Stimulated activated naive CD8-positive, alpha-beta T cell treated with anti-CD3 and anti-CD28 coated beads, Interleukin-15, amount 100 ng/mL, for 72 hours (primary cell): ENCODE data around the gene TNKS1BP1.

Experiments used
- ATAC-seq: fragments of 150-1000 bp; cut with Tn5 transposase; 2 replicates; pipeline ENCODE4 v1.10.0; 2021; ENCODE audit warnings: mild to moderate bottlenecking, moderate library complexity
- DNase-seq, 2 donors: peaks; one replicate each; pipeline ENCODE4 v3.0.0; 2021 to 2022
- H3K27ac Mint-ChIP-seq, 2 donors: one replicate each; pipeline ENCODE4 v1.8.0; 2022; ENCODE audit warnings: mild to moderate bottlenecking in 2 of 2, mixed read lengths in 2 of 2, moderate library complexity in 2 of 2
- H3K27me3 Mint-ChIP-seq: one replicate; pipeline ENCODE4 v1.8.0; 2022; ENCODE audit warnings: mixed read lengths
- H3K4me1 Mint-ChIP-seq: one replicate; pipeline ENCODE4 v1.8.0; 2022; ENCODE audit warnings: mild to moderate bottlenecking, mixed read lengths
- H3K4me3 Mint-ChIP-seq, 2 donors: one replicate each; pipeline ENCODE4 v1.8.0; 2022; ENCODE audit warnings: mild to moderate bottlenecking in 2 of 2, mixed read lengths in 2 of 2, moderate library complexity in 1 of 2
- H3K9me3 Mint-ChIP-seq, 2 donors: one replicate each; pipeline ENCODE4 v1.8.0; 2022; ENCODE audit warnings: mixed read lengths in 2 of 2

The TNKS1BP1 gene

GRCh38 chr11:57323167-57323854 lies 1.4 kb downstream of the TNKS1BP1 start:
- Mint-ChIP-seq H3K4me1 (peaks cover 53% of the 10 kb centered on the region), H3K27me3 (no peaks in the 10 kb centered on the region), H3K9me3 (no peaks in the 10 kb centered on the region), H3K27ac (peak overlapping the region in 1 of 2 donors; percentile 36), H3K4me3 (peak overlapping the region; percentile 88 to 89)
- ATAC-seq (no peak), DNase-seq (no peak)

- no peaks in the 10 kb centered on the region for H3K27me3 Mint-ChIP-seq
- DNase-seq (no peak), ATAC-seq (no peak)
- H3K9me3 Mint-ChIP-seq: no peaks in the 10 kb centered on the region
- H3K4me3 Mint-ChIP-seq: peak overlapping the region; percentile 24 to 32
- peaks cover 50% of the 10 kb centered on the region for H3K4me1 Mint-ChIP-seq
- H3K27ac Mint-ChIP-seq: no peak overlapping the region
These were observed 2.2 kb downstream of the TNKS1BP1 start for GRCh38 chr11:57322256-57323166.

GRCh38 chr11:57321388-57322255 lies 3.1 kb downstream of the TNKS1BP1 start:
- DNase-seq: no peak
- H3K4me3 Mint-ChIP-seq: peak overlapping the region in 1 of 2 donors; percentile 27
- ATAC-seq: no peak
- no peaks in the 10 kb centered on the region for H3K27me3 Mint-ChIP-seq
- peak overlapping the region in 1 of 2 donors; percentile 1 for H3K27ac Mint-ChIP-seq
- peaks cover 43% of the 10 kb centered on the region for H3K4me1 Mint-ChIP-seq
- no peaks in the 10 kb centered on the region for H3K9me3 Mint-ChIP-seq

DNA sequence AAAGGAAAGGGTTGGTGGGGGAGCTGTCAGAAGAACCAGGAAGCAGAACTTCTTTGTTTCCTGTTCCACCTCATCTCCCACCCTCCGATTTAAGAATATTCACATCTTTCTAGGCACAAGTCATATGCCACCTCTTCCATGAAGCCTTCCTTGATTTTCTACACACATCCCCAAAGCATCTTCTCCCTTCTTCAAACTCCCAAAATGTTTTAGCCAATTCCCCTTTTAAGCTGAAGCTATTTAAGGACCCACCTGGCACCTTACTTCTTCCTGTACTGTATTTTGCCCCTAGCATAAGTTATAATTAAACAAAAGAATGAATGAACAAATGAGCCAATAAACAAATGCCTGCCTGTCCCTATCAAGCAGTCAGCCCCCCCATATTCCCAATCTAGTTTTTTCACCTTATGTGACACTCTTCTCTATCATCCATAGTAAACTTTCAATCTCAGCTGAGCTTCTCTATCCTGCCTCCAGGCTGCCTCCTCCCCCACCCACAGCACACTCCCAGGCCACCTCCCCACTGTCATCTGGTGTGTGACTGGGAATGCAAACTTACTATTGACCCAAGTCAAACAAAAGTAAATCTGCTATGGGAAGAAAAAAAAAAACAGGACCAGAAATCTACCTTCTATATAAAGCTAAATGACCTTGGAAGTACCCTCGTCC lies 3.9 kb downstream of the TNKS1BP1 start:
- Mint-ChIP-seq H3K27me3 (no peaks in the 10 kb centered on the region), H3K4me3 (no peak overlapping the region), H3K4me1 (peaks cover 35% of the 10 kb centered on the region), H3K27ac (no peak overlapping the region), H3K9me3 (no peaks in the 10 kb centered on the region)
- ATAC-seq (no peak), DNase-seq (no peak)

GRCh38 chr11:57320067-57320718 lies 4.6 kb downstream of the TNKS1BP1 start:
- Mint-ChIP-seq H3K4me3 (no peak overlapping the region), H3K9me3 (no peaks in the 10 kb centered on the region), H3K27ac (no peak overlapping the region), H3K27me3 (no peaks in the 10 kb centered on the region), H3K4me1 (peaks cover 28% of the 10 kb centered on the region)
- ATAC-seq: no peak
- DNase-seq: no peak

DNA sequence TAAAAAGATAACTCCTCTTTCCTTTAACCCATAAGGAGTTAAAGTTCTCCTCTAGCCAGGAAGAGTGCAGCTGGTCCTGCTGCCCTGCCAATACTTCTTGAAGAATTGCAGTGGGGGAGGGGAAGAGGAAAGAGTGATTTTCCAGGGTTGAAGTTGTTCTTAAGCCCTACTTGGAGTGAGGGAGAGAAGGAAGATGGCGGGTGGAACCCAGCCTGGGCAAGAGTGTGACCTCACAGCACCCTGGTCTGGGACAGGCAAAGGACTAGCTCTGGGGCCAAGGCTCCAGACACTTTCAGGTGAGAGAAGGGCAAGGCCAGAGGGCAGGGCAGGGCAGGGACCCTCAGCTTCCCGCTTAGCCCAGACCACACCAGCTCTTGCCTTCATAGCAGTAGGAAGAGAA lies 6.6 kb downstream of the TNKS1BP1 start:
- no peak overlapping the region for H3K27ac Mint-ChIP-seq
- H3K9me3 Mint-ChIP-seq: no peaks in the 10 kb centered on the region
- peaks cover 18% of the 10 kb centered on the region for H3K4me1 Mint-ChIP-seq
- no peak overlapping the region for H3K4me3 Mint-ChIP-seq
- ATAC-seq (no peak), DNase-seq (no peak)
- H3K27me3 Mint-ChIP-seq: no peaks in the 10 kb centered on the region

GRCh38 chr11:57316017-57316416 lies 8.7 kb downstream of the TNKS1BP1 start:
- DNase-seq (no peak), ATAC-seq (no peak)
- no peaks in the 10 kb centered on the region for H3K27me3 Mint-ChIP-seq
- no peak overlapping the region for H3K4me3 Mint-ChIP-seq
- peaks cover 15% of the 10 kb centered on the region for H3K4me1 Mint-ChIP-seq
- no peak overlapping the region for H3K27ac Mint-ChIP-seq
- H3K9me3 Mint-ChIP-seq: no peaks in the 10 kb centered on the region

DNA sequence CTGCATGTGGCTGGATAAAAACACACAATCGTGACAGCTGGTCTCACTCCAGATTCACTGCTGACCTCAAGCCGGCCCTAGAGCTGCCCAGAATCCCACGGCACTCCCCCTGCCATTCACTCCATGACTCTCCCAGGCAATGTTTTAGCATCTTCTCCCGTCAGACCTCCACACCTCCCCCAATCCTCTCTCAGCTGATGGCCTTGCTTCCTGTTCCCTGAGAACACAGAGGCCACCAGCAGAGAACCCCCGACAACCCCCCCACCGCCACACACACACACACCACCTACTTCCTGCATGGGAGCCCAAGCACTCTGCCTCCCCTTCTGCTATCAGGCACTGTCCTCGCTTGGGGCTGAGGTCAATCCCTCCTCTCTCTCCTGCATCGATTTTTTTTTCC lies 9.3 kb downstream of the TNKS1BP1 start:
- Mint-ChIP-seq H3K27me3 (no peaks in the 10 kb centered on the region), H3K27ac (no peak overlapping the region), H3K4me3 (no peak overlapping the region), H3K4me1 (peaks cover 20% of the 10 kb centered on the region), H3K9me3 (no peaks in the 10 kb centered on the region)
- DNase-seq (no peak), ATAC-seq (no peak)

DNA sequence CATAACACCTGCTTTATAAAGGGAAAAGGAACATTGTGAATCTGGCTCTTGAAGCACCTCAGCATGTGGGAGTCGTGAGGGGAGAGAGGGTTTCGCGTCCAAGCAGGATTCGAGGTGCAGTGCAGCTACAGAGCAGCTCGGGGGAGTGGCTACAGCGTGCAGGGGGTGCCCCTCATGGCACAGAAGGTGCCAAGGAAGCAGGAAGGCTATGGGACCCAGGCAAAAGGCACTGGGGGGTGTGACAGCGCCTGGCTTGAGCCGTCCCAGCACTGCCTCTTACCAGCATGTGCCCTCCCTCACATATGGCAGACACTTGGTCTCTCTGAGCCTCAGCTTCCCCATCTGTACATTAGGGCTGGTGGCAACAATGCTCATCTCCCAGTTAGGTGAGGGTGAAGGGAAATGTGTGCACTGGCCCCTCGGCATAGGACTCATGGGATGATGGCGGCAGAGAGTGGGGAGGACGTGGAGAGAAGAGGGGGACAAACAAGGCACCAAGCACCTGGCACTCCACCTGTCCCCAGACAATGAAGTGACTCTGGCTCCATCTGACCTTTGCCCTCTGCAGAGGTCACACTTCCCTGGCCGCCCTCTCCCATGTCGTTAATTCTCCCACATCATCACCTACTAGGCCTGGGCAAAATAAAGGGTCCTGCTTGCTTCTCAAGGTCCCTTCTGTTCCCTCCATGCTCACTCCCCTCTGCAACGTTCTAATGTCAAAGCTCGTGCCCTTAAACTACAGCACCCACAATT lies 10.4 kb downstream of the TNKS1BP1 start:
- no peak for ATAC-seq
- Mint-ChIP-seq H3K9me3 (no peaks in the 10 kb centered on the region), H3K4me1 (peaks cover 20% of the 10 kb centered on the region), H3K4me3 (no peak overlapping the region), H3K27me3 (no peaks in the 10 kb centered on the region), H3K27ac (no peak overlapping the region)
- no peak for DNase-seq

GRCh38 chr11:57313788-57314135 lies 11.0 kb downstream of the TNKS1BP1 start:
- Mint-ChIP-seq H3K27me3 (no peaks in the 10 kb centered on the region), H3K27ac (no peak overlapping the region), H3K9me3 (no peaks in the 10 kb centered on the region), H3K4me1 (peaks cover 20% of the 10 kb centered on the region), H3K4me3 (no peak overlapping the region)
- DNase-seq (no peak), ATAC-seq (no peak)

DNA sequence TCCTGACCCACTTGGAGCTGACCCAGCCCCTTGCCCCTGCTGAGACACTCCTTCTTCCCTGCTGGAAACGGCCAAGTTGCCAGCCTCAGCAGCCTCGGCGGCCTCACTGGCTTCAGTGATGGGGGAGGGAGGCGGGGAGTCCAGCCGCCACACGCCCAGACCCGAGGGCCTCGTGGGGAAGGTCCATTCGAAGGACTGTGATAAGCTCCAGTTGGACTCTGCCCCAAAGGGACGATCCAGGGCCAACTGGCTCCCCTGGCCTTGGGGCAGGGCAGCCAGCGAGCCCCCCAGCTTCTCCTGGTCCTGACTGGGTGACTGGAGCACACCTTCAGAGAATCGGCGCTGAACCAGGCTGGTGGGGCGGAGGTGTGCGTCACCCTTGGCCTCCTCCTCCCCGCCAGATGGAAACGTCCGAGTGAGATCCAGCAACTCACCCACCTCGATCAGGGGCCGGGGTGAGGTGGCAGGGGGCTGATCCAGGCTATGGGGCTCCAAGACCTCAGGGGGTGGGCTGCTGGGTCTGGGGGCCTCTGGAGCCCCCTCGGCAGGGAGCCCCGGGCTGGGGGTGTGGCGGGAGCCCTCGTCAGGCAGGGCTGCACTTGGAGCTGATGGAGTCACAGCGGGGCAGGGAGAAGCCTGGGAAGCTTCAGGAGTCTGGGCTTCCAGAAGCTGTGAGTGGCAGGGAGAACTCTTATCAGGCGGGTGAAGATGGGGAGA lies 11.5 kb downstream of the TNKS1BP1 start:
- ATAC-seq: no peak
- H3K27ac Mint-ChIP-seq: no peak overlapping the region
- no peak overlapping the region for H3K4me3 Mint-ChIP-seq
- DNase-seq: no peak
- no peaks in the 10 kb centered on the region for H3K27me3 Mint-ChIP-seq
- no peaks in the 10 kb centered on the region for H3K9me3 Mint-ChIP-seq
- peaks cover 20% of the 10 kb centered on the region for H3K4me1 Mint-ChIP-seq

DNA sequence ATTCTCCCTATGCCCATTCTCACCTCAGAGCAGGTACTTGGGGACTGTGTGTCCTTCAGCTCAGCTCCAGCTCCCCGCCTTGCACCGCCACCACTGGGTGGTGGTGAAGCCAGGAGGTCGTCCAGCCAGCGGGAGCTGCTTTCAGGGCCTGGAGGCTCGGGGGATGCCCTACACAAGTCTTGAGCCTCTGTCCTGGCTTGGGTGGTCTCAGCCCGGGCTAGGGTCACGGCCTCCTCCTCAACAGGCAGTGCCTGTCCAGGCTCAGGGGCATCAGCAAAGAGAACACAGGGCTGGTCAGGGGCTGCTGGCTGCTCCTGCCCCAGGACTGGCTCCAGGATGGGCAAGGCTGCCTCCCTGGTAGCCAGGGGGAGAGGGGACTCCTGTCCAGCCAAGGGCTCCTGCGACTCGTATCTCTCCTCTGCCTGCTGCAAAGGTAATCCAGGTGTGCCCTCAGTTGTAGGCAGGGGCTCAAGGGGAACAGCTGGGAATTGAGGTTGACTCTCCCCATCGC lies 12.2 kb downstream of the TNKS1BP1 start:
- Mint-ChIP-seq H3K9me3 (no peaks in the 10 kb centered on the region), H3K27ac (no peak overlapping the region), H3K4me1 (peaks cover 20% of the 10 kb centered on the region), H3K27me3 (no peaks in the 10 kb centered on the region), H3K4me3 (peak overlapping the region in 1 of 2 donors; percentile 25)
- no peak for DNase-seq
- no peak for ATAC-seq

DNA sequence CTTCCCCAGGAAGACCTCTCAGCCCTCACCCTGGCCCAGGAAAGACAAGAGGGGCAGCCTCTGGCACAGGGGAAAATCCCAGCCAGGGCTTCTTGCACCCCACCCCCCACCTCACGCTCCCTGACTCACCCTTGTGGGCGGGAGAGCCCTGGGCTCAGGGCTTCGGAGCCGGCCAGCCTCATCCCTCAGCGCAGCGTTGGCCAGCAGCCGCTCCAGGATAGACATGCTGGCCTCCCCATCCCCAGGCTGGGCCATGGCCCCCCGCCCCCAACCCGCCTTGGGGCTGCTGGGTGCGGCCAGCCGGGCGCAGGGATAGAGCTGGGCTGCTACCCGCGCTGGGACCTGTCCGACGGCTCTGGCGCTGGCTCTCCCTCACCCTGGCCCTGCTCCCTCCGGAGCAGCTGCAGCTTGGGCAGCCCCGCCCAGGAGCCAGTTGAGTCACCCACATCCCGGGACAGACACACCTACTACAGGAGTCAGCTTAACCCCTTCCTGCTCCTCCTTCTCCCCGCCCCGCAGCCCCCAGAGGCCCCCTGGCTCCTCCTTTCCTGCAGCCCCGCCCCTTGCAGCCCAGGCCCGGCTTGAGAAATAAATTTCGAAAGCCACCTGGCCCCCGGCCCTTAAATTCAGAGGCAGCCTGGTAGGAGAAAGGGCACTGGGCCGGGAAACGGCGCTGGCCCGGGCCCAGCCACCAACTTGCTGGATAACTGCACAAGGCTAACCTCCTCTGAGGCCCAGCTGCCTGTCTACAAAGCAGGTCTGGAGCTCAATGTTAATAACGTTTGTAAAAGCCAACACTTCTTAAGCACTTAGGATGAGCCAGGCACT lies 13.4 kb downstream of the TNKS1BP1 start:
- peak overlapping the region; percentile 40 to 66 for H3K4me3 Mint-ChIP-seq
- DNase-seq (peak; percentile 57 to 79), ATAC-seq (peak; percentile 93)
- peaks cover 20% of the 10 kb centered on the region for H3K4me1 Mint-ChIP-seq
- no peaks in the 10 kb centered on the region for H3K27me3 Mint-ChIP-seq
- H3K9me3 Mint-ChIP-seq: no peaks in the 10 kb centered on the region
- H3K27ac Mint-ChIP-seq: no peak overlapping the region
